ENCODE data around the gene DGUOK. TPM values are rescaled to one million over a fixed set of nuclear protein-coding genes. Genes with fewer than 3 reads are reported as not detected.
A peak's percentile ranks its signal among the peaks of the same experiment; 100 is the strongest.

DGUOK gene
- polyA plus RNA-seq, 1 donor (not counting 4 experiments of a cell fraction or from before 2014, with no cell fraction given): 102 TPM

DNA sequence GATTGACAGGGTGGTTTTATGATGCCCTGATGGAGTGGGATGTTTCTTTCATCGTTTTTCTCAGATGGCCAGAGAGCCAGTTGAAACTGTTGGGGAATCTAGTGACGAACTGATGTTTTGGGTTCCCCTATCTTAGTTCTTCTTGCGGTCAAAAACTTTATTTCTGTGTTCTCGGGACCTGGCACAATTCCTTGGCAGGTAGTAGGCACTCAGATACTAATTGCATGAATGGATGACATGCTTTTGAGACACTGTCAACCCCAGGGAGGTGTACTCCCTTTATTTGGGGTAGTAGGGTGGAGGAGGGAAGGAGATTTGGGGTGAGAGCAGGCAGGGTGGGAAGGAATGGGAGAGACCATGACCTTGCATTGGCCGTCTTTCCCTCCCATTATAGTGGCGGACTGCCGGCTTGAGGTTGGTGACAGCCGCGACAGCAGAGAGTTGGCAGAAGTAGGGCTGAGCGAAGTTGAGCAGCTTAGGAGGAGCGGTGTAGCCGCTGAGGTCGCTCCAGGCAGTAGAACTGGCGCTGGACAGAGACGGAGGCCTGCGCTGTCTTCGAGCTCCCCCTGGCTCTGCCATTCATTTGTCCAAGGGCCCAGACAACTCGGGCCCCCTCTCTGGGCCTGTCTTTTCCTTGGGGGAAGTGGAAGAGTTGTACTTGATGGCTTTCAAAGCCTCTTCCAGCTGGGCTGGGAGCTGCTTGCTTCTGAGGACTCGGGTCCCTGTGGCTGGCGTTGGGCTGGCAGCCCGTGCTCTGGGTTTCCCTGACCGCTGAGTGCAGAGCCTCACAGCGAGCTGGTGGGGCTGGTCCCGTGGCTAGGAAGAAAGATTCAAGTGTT lies 60.6 kb downstream of the DGUOK start:
- Histone ChIP-seq H2AFZ (ENCODE audit: control insufficient read depth, low read length) (no peak overlapping the region), H3K9me1 (ENCODE audit: control insufficient read depth, extremely low read depth, insufficient read depth, low read length) (peaks cover 7% of the 10 kb centered on the region), H3K36me3 (ENCODE audit: control insufficient read depth in 2 of 2, extremely low read depth in 1 of 2, insufficient read depth in 2 of 2, low read length in 2 of 2) (peaks cover 1 to 15% of the 10 kb centered on the region in 2 experiments), H3K4me3 (ENCODE audit: control insufficient read depth in 2 of 3, extremely low read depth in 1 of 3, insufficient read depth in 2 of 3, low read depth in 1 of 3, low read length in 3 of 3) (peak overlapping the region; percentile 27 to 68 (median 66)), H3K27me3 (ENCODE audit: control insufficient read depth, extremely low read depth, insufficient read depth, low read length) (no peaks in the 10 kb centered on the region), H3K9ac (ENCODE audit: control insufficient read depth, extremely low read depth, insufficient read depth, low read length) (peak overlapping the region; percentile 50), H3K27ac (ENCODE audit: control insufficient read depth, insufficient read depth, low read length) (peak overlapping the region; percentile 15), H4K20me1 (ENCODE audit: control insufficient read depth, extremely low read depth, insufficient read depth, low read length) (peaks cover 11% of the 10 kb centered on the region), H3K9me3 (ENCODE audit: control insufficient read depth, low read depth, low read length) (no peaks in the 10 kb centered on the region), H3K4me1 (ENCODE audit: control insufficient read depth, extremely low read depth, insufficient read depth, low read length) (peaks cover 49% of the 10 kb centered on the region), H3K4me2 (ENCODE audit: control insufficient read depth, extremely low read depth, insufficient read depth, low read depth, low read length) (peak overlapping the region; percentile 92), H3K79me2 (ENCODE audit: control insufficient read depth, insufficient read depth, low read length) (peaks cover 53% of the 10 kb centered on the region)
- DNase-seq (ENCODE audit: low read depth, low spot score) (no peak), FAIRE-seq (no peak)
- dilution Hi-C loops (cut with MboI; ENCODE audit: extremely low pct_ligation_motif_present, low sequenced_read_pairs): no loop called here
- TF ChIP-seq EZH2 (IDR thresholded peaks at IDR 0.05; ENCODE audit: low read length): no peak
- TF ChIP-seq, protein P1, sequence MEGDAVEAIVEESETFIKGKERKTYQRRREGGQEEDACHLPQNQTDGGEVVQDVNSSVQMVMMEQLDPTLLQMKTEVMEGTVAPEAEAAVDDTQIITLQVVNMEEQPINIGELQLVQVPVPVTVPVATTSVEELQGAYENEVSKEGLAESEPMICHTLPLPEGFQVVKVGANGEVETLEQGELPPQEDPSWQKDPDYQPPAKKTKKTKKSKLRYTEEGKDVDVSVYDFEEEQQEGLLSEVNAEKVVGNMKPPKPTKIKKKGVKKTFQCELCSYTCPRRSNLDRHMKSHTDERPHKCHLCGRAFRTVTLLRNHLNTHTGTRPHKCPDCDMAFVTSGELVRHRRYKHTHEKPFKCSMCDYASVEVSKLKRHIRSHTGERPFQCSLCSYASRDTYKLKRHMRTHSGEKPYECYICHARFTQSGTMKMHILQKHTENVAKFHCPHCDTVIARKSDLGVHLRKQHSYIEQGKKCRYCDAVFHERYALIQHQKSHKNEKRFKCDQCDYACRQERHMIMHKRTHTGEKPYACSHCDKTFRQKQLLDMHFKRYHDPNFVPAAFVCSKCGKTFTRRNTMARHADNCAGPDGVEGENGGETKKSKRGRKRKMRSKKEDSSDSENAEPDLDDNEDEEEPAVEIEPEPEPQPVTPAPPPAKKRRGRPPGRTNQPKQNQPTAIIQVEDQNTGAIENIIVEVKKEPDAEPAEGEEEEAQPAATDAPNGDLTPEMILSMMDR (optimal IDR thresholded peaks at IDR 0.05 in 1 of 3, IDR thresholded peaks at IDR 0.05 in 1 of 3, conservative IDR thresholded peaks at IDR 0.05 in 1 of 3; ENCODE audit: extremely low read depth in 1 of 3, insufficient read depth in 2 of 3, low read length in 3 of 3): peak; percentile 30 to 59 (median 57)

GRCh38 chr2:73987948-73988700 lies 61.4 kb downstream of the DGUOK start:
- DNase-seq (ENCODE audit: low read depth, low spot score): no peak
- no peak overlapping the region for H2AFZ ChIP-seq (ENCODE audit: control insufficient read depth, low read length)
- H3K9me1 ChIP-seq (ENCODE audit: control insufficient read depth, extremely low read depth, insufficient read depth, low read length): no peaks in the 10 kb centered on the region
- H3K79me2 ChIP-seq (ENCODE audit: control insufficient read depth, insufficient read depth, low read length): peaks cover 58% of the 10 kb centered on the region
- peak overlapping the region; percentile 50 for H3K9ac ChIP-seq (ENCODE audit: control insufficient read depth, extremely low read depth, insufficient read depth, low read length)
- peaks cover 1 to 16% of the 10 kb centered on the region in 2 experiments for H3K36me3 ChIP-seq (ENCODE audit: control insufficient read depth in 2 of 2, extremely low read depth in 1 of 2, insufficient read depth in 2 of 2, low read length in 2 of 2)
- H3K27me3 ChIP-seq (ENCODE audit: control insufficient read depth, extremely low read depth, insufficient read depth, low read length): no peaks in the 10 kb centered on the region
- peaks cover 11% of the 10 kb centered on the region for H4K20me1 ChIP-seq (ENCODE audit: control insufficient read depth, extremely low read depth, insufficient read depth, low read length)
- dilution Hi-C loops (cut with MboI; ENCODE audit: extremely low pct_ligation_motif_present, low sequenced_read_pairs): no loop called here
- H3K4me1 ChIP-seq (ENCODE audit: control insufficient read depth, extremely low read depth, insufficient read depth, low read length): peaks cover 49% of the 10 kb centered on the region
- H3K4me3 ChIP-seq (ENCODE audit: control insufficient read depth in 2 of 3, extremely low read depth in 1 of 3, insufficient read depth in 2 of 3, low read depth in 1 of 3, low read length in 3 of 3): peak overlapping the region; percentile 27 to 68 (median 66)
- no peak for FAIRE-seq
- peak overlapping the region; percentile 15 for H3K27ac ChIP-seq (ENCODE audit: control insufficient read depth, insufficient read depth, low read length)
- peak overlapping the region; percentile 92 for H3K4me2 ChIP-seq (ENCODE audit: control insufficient read depth, extremely low read depth, insufficient read depth, low read depth, low read length)
- TF ChIP-seq, protein P1 (optimal IDR thresholded peaks at IDR 0.05 in 1 of 3, IDR thresholded peaks at IDR 0.05 in 1 of 3, conservative IDR thresholded peaks at IDR 0.05 in 1 of 3; ENCODE audit: extremely low read depth in 1 of 3, insufficient read depth in 2 of 3, low read length in 3 of 3): no peak
- no peak for TF ChIP-seq EZH2 (IDR thresholded peaks at IDR 0.05; ENCODE audit: low read length)
- no peaks in the 10 kb centered on the region for H3K9me3 ChIP-seq (ENCODE audit: control insufficient read depth, low read depth, low read length)
